SK-N-MC (cell line): ENCODE measurements around the gene TMBIM1.
A peak's percentile ranks its signal among the peaks of the same experiment; 100 is the strongest.

Experiments used
- DNase-seq: peaks from one replicate; pipeline ENCODE4 v3.0.0-alpha.2; 2011; ENCODE audit warnings: low read depth, low spot score
- H3K27ac ChIP-seq: fragments of 200-600 bp; sonication (generic); 2 replicates; pipeline ENCODE4 v1.5.1; 2016; ENCODE audit warnings: mixed run types
- H3K36me3 ChIP-seq: fragments of 200-600 bp; sonication (generic); 2 replicates; pipeline ENCODE4 v1.6.1; 2017; ENCODE audit warnings: antibody characterized with exemption, low read length, mixed read lengths; ENCODE audit not compliant: insufficient read depth
- H3K4me3 ChIP-seq: fragments of 200-600 bp; sonication (generic); 2 replicates; pipeline ENCODE4 v1.5.1; 2016
- H3K9ac ChIP-seq: fragments of 200-600 bp; sonication (generic); 2 replicates; pipeline ENCODE4 v1.8.0; 2017; ENCODE audit warnings: mixed run types, mixed read lengths; ENCODE audit not compliant: insufficient read length
- H3K9me3 ChIP-seq: fragments of 200-600 bp; sonication (generic); 2 replicates; pipeline ENCODE4 v1.6.1; 2017; ENCODE audit warnings: low read depth, mild to moderate bottlenecking, antibody characterized with exemption, low read length, moderate library complexity, mixed read lengths
- EZH2 ChIP-seq: fragments of 200-600 bp; sonication (generic); IDR thresholded peaks from one replicate; pipeline ENCODE4 v1.6.1; 2017; ENCODE audit warnings: antibody characterized with exemption
- FOXP2 ChIP-seq: optimal IDR thresholded peaks from 2 replicates; pipeline ENCODE3; 2011; ENCODE audit warnings: mild to moderate bottlenecking, moderate library complexity; ENCODE audit not compliant: insufficient read depth; ENCODE audit errors: extremely low read length, control extremely low read depth
- POLR2AphosphoS5 ChIP-seq: IDR thresholded peaks from 2 replicates; pipeline ENCODE4 v1.6.1; 2012; ENCODE audit warnings: mild to moderate bottlenecking, low read depth, low read length, borderline replicate concordance

Gene TMBIM1

GRCh38 chr2:218292048-218293014 is at the start of gene TMBIM1:
TMBIM1 (minus strand) TSS chr2:218292503; CDS start chr2:218282141, 10,362 bp downstream.
- H3K9me3 ChIP-seq, result no peaks in the 10 kb centered on the region
- peak within 1 kb of the TSS; percentile 67 for H3K9ac ChIP-seq
- H3K27ac ChIP-seq, result 0 out of 2 replicates have a peak within 1 kb of the TSS, but pooled peaks have one; percentile 26
- no peak for TF ChIP-seq EZH2
- no peak for TF ChIP-seq FOXP2
- TF ChIP-seq POLR2AphosphoS5, result no peak; the same call in 1 of the 2 replicates
- no peaks in the 10 kb centered on the region for H3K36me3 ChIP-seq
- peak within 1 kb of the TSS; percentile 75 for H3K4me3 ChIP-seq
- DNase-seq, result no peak

GRCh38 chr2:218341381-218341780 is 49.1 kb upstream of the TMBIM1 start:
- no peaks in the 10 kb centered on the region for H3K36me3 ChIP-seq
- H3K27ac ChIP-seq, result no peak overlapping the region
- H3K9me3 ChIP-seq, result no peaks in the 10 kb centered on the region
- H3K4me3 ChIP-seq, result no peak overlapping the region
- DNase-seq, result no peak
- H3K9ac ChIP-seq, result no peak overlapping the region
- no peak for TF ChIP-seq POLR2AphosphoS5
- no peak for TF ChIP-seq EZH2
- TF ChIP-seq FOXP2, result no peak

DNA sequence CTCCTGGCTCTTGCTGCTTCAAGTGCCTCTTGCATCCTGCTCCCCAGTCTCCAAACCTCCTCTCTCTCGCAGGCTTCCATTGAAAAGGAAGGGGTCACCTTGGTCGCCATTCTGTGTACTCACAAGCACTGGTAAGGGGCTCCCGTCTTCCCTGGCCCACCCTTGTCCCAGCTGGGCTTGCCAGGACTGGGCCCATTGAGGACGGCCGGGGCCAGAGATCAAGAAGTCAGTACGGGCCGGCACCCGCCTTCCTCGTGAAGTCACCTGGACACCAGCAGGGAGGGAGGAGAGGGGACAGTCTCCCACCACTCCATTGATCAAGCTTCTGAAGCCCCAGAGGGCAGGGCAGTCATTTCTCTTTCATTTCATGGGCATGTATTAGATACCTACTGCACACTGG is 48.4 kb upstream of the TMBIM1 start:
- DNase-seq, result no peak
- H3K9me3 ChIP-seq, result no peaks in the 10 kb centered on the region
- H3K27ac ChIP-seq, result no peak overlapping the region
- no peaks in the 10 kb centered on the region for H3K36me3 ChIP-seq
- H3K9ac ChIP-seq, result no peak overlapping the region
- no peak for TF ChIP-seq EZH2
- TF ChIP-seq POLR2AphosphoS5, result no peak
- no peak for TF ChIP-seq FOXP2
- H3K4me3 ChIP-seq, result no peak overlapping the region

DNA sequence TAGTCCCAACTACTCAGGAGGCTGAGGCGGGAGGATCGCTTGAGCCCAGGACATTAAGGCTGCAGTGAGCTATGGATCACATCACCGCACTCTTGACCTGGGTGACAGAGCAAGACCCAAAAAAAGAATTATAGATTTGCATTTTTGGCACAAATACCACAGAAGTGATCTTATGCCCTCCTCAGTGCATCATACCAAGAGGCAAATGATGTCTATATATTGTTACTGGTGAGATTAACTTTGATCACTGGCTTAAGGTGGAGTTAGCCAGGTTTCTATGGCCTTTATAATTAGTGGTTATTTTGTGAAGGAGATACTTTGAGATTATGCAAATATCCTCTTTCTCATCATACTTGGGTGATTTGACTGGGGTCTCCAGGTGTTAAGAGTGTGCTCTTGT is 42.2 kb upstream of the TMBIM1 start:
- Histone ChIP-seq H3K9ac (no peak overlapping the region), H3K4me3 (no peak overlapping the region), H3K36me3 (no peaks in the 10 kb centered on the region), H3K27ac (no peak overlapping the region), H3K9me3 (no peaks in the 10 kb centered on the region)
- no peak for DNase-seq
- no peak for TF ChIP-seq EZH2
- TF ChIP-seq POLR2AphosphoS5, result no peak
- TF ChIP-seq FOXP2, result no peak

GRCh38 chr2:218332920-218333645 is 40.8 kb upstream of the TMBIM1 start:
- Histone ChIP-seq H3K27ac (no peak overlapping the region), H3K4me3 (no peak overlapping the region), H3K9me3 (no peaks in the 10 kb centered on the region), H3K9ac (no peak overlapping the region), H3K36me3 (no peaks in the 10 kb centered on the region)
- TF ChIP-seq EZH2, result no peak
- no peak for TF ChIP-seq POLR2AphosphoS5
- no peak for TF ChIP-seq FOXP2
- DNase-seq, result no peak

GRCh38 chr2:218332288-218332687 is 40.0 kb upstream of the TMBIM1 start:
- no peak overlapping the region for H3K27ac ChIP-seq
- no peaks in the 10 kb centered on the region for H3K36me3 ChIP-seq
- DNase-seq, result no peak
- no peak overlapping the region for H3K4me3 ChIP-seq
- TF ChIP-seq POLR2AphosphoS5, result no peak
- no peak for TF ChIP-seq FOXP2
- TF ChIP-seq EZH2, result no peak
- H3K9me3 ChIP-seq, result no peaks in the 10 kb centered on the region
- no peak overlapping the region for H3K9ac ChIP-seq

- no peak overlapping the region for H3K9ac ChIP-seq
- H3K27ac ChIP-seq, result no peak overlapping the region
- H3K4me3 ChIP-seq, result no peak overlapping the region
- no peak for DNase-seq
- TF ChIP-seq POLR2AphosphoS5 (no peak), EZH2 (no peak), FOXP2 (no peak)
- no peaks in the 10 kb centered on the region for H3K9me3 ChIP-seq
- H3K36me3 ChIP-seq, result no peaks in the 10 kb centered on the region
These were observed 39.4 kb upstream of the TMBIM1 start for GRCh38 chr2:218331745-218332144.
